IPS DF 19.7 (cell line): ENCODE results near the gene EDEM1.
"Not testable (repeated sequence)": the region's sequence is repeated elsewhere in the genome, so short reads cannot be mapped to it uniquely, and the experiment has no call there.

Source experiments
- DNase-seq: peaks from one replicate; pipeline ENCODE4 v3.0.0-alpha.2; 2013; ENCODE audit warnings: low read depth, low spot score

The EDEM1 gene

GRCh38 chr3:5172018-5172417, 15.5 kb upstream of the EDEM1 start:
- DNase-seq = no peak

GRCh38 chr3:5179036-5179435, 8.5 kb upstream of the EDEM1 start:
- not testable (repeated sequence) for DNase-seq

GRCh38 chr3:5181469-5182141, 5.9 kb upstream of the EDEM1 start:
- DNase-seq = no peak

- not testable (repeated sequence) for DNase-seq
Observed at GRCh38 chr3:5183714-5184113, 3.8 kb upstream of the EDEM1 start.

GRCh38 chr3:5184499-5184898, 3.0 kb upstream of the EDEM1 start:
- no peak for DNase-seq

GRCh38 chr3:5185093-5185673, 2.3 kb upstream of the EDEM1 start:
- no peak for DNase-seq

GRCh38 chr3:5186089-5186857, 1.2 kb upstream of the EDEM1 start:
- DNase-seq = no peak

GRCh38 chr3:5186858-5187155, 700 bp upstream of the EDEM1 start:
- DNase-seq = no peak

- DNase-seq = no peak
Observed at GRCh38 chr3:5187920-5188418, 462 bp downstream of the EDEM1 start.

- DNase-seq = no peak
Observed at GRCh38 chr3:5188419-5189221, 1.1 kb downstream of the EDEM1 start.

GRCh38 chr3:5190147-5190791, 2.8 kb downstream of the EDEM1 start:
- no peak for DNase-seq

GRCh38 chr3:5191555-5192304, 4.2 kb downstream of the EDEM1 start:
- no peak for DNase-seq

- DNase-seq = no peak
Observed at GRCh38 chr3:5192571-5193365, 5.3 kb downstream of the EDEM1 start.

- no peak for DNase-seq
Observed at GRCh38 chr3:5194341-5194740, 6.8 kb downstream of the EDEM1 start.

- DNase-seq = no peak
Observed at GRCh38 chr3:5194801-5195509, 7.4 kb downstream of the EDEM1 start.

GRCh38 chr3:5195605-5196004, 8.1 kb downstream of the EDEM1 start:
- no peak for DNase-seq

GRCh38 chr3:5197022-5197421, 9.5 kb downstream of the EDEM1 start:
- no peak for DNase-seq

GRCh38 chr3:5197470-5198312, 10.2 kb downstream of the EDEM1 start:
- no peak for DNase-seq

- DNase-seq = no peak
Observed at GRCh38 chr3:5198313-5198677, 10.8 kb downstream of the EDEM1 start.
